MCF 10A (cell line): ENCODE results near the gene NR1H4. TPM values are rescaled to one million over a fixed set of nuclear protein-coding genes. Genes with fewer than 3 reads are reported as not detected.

Source experiments
- BruUV-seq: library from RNA; stranded (reverse); fragments of 400-500 nt; replicated peaks from 2 replicates; lab custom pipeline; 2021; lab: Mats Ljungman, UMichigan
- CTCF ChIA-PET: fragments of 300-600 bp; sonication (Branson Sonifier 250); formaldehyde crosslinking; extraction: SDS; loops from one replicate; lab custom pipeline; 2021; ENCODE audit warnings: antibody characterized with exemption, inconsistent platforms; lab: Yijun Ruan, JAX
- POLR2A ChIA-PET: fragments of 300-600, 350-650 bp; sonication (Branson Sonifier 250); formaldehyde crosslinking; extraction: SDS; loops from one replicate; lab custom pipeline; 2020; ENCODE audit warnings: antibody characterized with exemption, inconsistent platforms; lab: Yijun Ruan, JAX
- DNase-seq: peaks from one replicate; pipeline ENCODE4 v3.0.0-alpha.2; 2018; ENCODE audit not compliant: unreplicated experiment
- H3K27ac Mint-ChIP-seq: one replicate; pipeline ENCODE4 v1.8.0; 2022; ENCODE audit warnings: mild to moderate bottlenecking, low read depth, mixed read lengths; ENCODE audit not compliant: unreplicated experiment
- H3K27me3 Mint-ChIP-seq: one replicate; pipeline ENCODE4 v1.8.0; 2022; ENCODE audit warnings: mixed read lengths; ENCODE audit not compliant: insufficient read depth, unreplicated experiment
- H3K36me3 Mint-ChIP-seq: one replicate; pipeline ENCODE4 v1.8.0; 2022; ENCODE audit warnings: mild to moderate bottlenecking, moderate library complexity, mixed read lengths; ENCODE audit not compliant: insufficient read depth, unreplicated experiment
- H3K4me1 Mint-ChIP-seq: one replicate; pipeline ENCODE4 v1.8.0; 2022; ENCODE audit warnings: mixed read lengths; ENCODE audit not compliant: insufficient read depth, unreplicated experiment
- H3K4me3 Mint-ChIP-seq: one replicate; pipeline ENCODE4 v1.8.0; 2022; ENCODE audit warnings: mild to moderate bottlenecking, moderate library complexity, mixed read lengths; ENCODE audit not compliant: unreplicated experiment
- H3K9me3 Mint-ChIP-seq: one replicate; pipeline ENCODE4 v1.8.0; 2022; ENCODE audit warnings: mixed read lengths; ENCODE audit not compliant: unreplicated experiment
- CTCF ChIP-seq: fragments of 200-600 bp; IDR thresholded peaks from one replicate; pipeline ENCODE4 v1.8.0; 2022; ENCODE audit warnings: antibody characterized with exemption, mild to moderate bottlenecking; ENCODE audit not compliant: unreplicated experiment
- intact Hi-C: fragments of 100-400 bp; cut with micrococcal nuclease; formaldehyde crosslinking; loops from 2 replicates; pipeline ENCODE4 v1.14.1; 2022
- total RNA-seq: library from RNA; stranded (reverse); gene quantifications from 2 replicates; pipeline ENCODE4 v1.2.3, GENCODE V29; 2022

NR1H4 gene
- total RNA-seq, 1 experiment from 2014 or later = not detected

GRCh38 chr12:100564090-100564489, 90.4 kb downstream of the NR1H4 start:
- ChIA-PET CTCF (no interaction called here), POLR2A (no interaction called here)
- H3K4me3 Mint-ChIP-seq = no peak overlapping the region
- H3K4me1 Mint-ChIP-seq = peaks cover 8% of the 10 kb centered on the region
- TF ChIP-seq CTCF = no peak
- DNase-seq = no peak
- BruUV-seq = no TSS peak
- H3K27ac Mint-ChIP-seq = no peak overlapping the region
- peaks cover 24% of the 10 kb centered on the region for H3K27me3 Mint-ChIP-seq
- H3K36me3 Mint-ChIP-seq = no peaks in the 10 kb centered on the region
- intact Hi-C loops = no loop called here
- no peaks in the 10 kb centered on the region for H3K9me3 Mint-ChIP-seq

- no TSS peak for BruUV-seq
- Mint-ChIP-seq H3K9me3 (no peaks in the 10 kb centered on the region), H3K27ac (no peak overlapping the region), H3K36me3 (no peaks in the 10 kb centered on the region), H3K4me1 (peaks cover 8% of the 10 kb centered on the region), H3K4me3 (no peak overlapping the region), H3K27me3 (peaks cover 24% of the 10 kb centered on the region)
- intact Hi-C loops = no loop called here
- DNase-seq = no peak
- ChIA-PET CTCF (interaction anchor here (1.0 to 1.6 kb wide), 2 partner anchors 10 to 12 kb away, joined by 5 to 8 read pairs; no protein-coding TSS in a partner anchor), POLR2A (no interaction called here)
- no peak for TF ChIP-seq CTCF
Measured at GRCh38 chr12:100564905-100565467, 91.3 kb downstream of the NR1H4 start.

GRCh38 chr12:100565987-100566545, 92.4 kb downstream of the NR1H4 start:
- H3K27me3 Mint-ChIP-seq = peaks cover 24% of the 10 kb centered on the region
- H3K36me3 Mint-ChIP-seq = no peaks in the 10 kb centered on the region
- DNase-seq = no peak
- BruUV-seq = no TSS peak
- TF ChIP-seq CTCF = no peak
- H3K4me1 Mint-ChIP-seq = peaks cover 8% of the 10 kb centered on the region
- CTCF ChIA-PET = interaction anchor here (0.8 to 1.9 kb wide), 4 partner anchors 8 to 336 kb away, joined by 3 to 11 read pairs (median 6); no protein-coding TSS in a partner anchor
- POLR2A ChIA-PET = no interaction called here
- H3K27ac Mint-ChIP-seq = no peak overlapping the region
- intact Hi-C loops = no loop called here
- no peak overlapping the region for H3K4me3 Mint-ChIP-seq
- no peaks in the 10 kb centered on the region for H3K9me3 Mint-ChIP-seq

GRCh38 chr12:100566887-100567637, 93.4 kb downstream of the NR1H4 start:
- no TSS peak for BruUV-seq
- Mint-ChIP-seq H3K9me3 (no peaks in the 10 kb centered on the region), H3K36me3 (no peaks in the 10 kb centered on the region), H3K4me1 (peaks cover 8% of the 10 kb centered on the region), H3K4me3 (no peak overlapping the region), H3K27me3 (peaks cover 24% of the 10 kb centered on the region), H3K27ac (no peak overlapping the region)
- no peak for DNase-seq
- ChIA-PET CTCF (interaction anchor here (0.6 to 1.9 kb wide), 7 partner anchors 12 to 517 kb away, joined by 3 to 11 read pairs (median 3); no protein-coding TSS in a partner anchor), POLR2A (interaction anchor here (0.5 to 1.0 kb wide), 2 partner anchors 10 to 70 kb away, joined by 4 read pairs; no protein-coding TSS in a partner anchor)
- TF ChIP-seq CTCF = no peak
- intact Hi-C loops = no loop called here
